ENCODE data around the gene HOXB5. TPM values are rescaled to one million over a fixed set of nuclear protein-coding genes. Genes with fewer than 3 reads are reported as not detected.

Gene HOXB5
- total and polyA plus RNA-seq, 12 donors: 0.06 to 0.18 (median 0.15) TPM; not detected in 9

DNA sequence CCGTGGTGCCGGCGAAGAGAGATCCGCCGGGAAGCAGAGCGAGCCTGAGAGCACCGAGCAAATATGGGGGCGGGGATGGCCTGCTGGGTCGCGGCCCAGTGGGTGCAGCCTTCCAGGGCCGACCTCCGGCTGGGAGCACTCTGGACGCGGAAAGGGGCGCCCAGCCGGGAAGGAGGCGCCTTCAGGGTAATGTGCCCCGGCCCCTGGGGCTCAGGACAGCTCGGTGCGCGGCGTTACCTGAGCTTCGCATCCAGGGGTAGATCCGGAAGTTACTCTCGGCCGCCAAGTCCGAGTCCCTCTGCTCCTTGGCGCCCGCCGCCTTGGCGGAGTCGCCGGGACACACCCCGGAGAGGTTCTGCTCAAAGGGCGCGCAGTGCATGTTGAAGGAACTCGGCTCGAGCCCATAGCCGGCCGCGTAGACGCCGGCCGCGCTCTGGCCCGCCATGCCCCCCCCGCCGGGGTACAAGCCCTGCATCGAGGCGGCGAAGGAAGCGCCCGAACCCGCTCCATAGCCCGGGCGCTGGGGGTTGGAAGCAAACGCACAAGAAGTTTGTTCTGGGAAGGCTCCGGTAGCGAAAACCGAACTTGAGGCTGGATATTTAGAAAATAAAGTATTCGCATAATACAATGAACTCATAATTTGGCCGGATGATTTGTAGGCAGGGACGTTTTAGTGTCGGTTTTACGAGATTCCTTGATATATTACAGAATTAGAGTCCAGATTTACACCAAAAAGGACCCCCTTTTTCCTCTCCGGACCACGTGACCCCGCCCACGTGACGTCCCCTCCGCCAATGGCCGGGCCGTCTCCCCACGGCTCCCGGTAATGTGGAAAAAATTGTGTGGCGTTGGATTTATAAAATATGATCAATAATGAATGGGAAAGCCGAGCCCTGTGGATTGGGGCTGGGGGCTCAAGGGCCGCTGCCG, 17.0 kb upstream of the HOXB5 start, which contains the start of gene HOXB7:
HOXB7 (minus strand) TSS at position 736 of the 930 bp plus-strand sequence; CDS start at position 637, 99 bp downstream.
- H3K9me3 ChIP-seq: no peaks in the 10 kb centered on the region
- H3K4me1 ChIP-seq: peaks cover 9 to 48% (median 37%) of the 10 kb centered on the region in 9 donors
- DNase-seq (peak; percentile 27 to 57), ATAC-seq (peak in 5 of 8 donors; percentile 19 to 56 (median 30))
- H3K27me3 ChIP-seq: peaks cover 91 to 100% (median 100%) of the 10 kb centered on the region in 7 donors
- H3K4me3 ChIP-seq: peak within 1 kb of the TSS; percentile 4 to 67 (median 40)
- intact Hi-C loops (cut with DNase I): loop anchor here in 9 of 10 donors (10.0 kb wide), 4 partner anchors 276 to 586 kb away; no protein-coding TSS in a partner anchor
- H3K36me3 ChIP-seq: peaks cover 0 to 2% (median 0%) of the 10 kb centered on the region in 9 donors
- peak within 1 kb of the TSS in 1 of 10 donors; percentile 73 for H3K27ac ChIP-seq
- 2% methylated on average over 79 of the region's 79 CpGs for WGBS, 2 donors
- TF ChIP-seq, protein P1, sequence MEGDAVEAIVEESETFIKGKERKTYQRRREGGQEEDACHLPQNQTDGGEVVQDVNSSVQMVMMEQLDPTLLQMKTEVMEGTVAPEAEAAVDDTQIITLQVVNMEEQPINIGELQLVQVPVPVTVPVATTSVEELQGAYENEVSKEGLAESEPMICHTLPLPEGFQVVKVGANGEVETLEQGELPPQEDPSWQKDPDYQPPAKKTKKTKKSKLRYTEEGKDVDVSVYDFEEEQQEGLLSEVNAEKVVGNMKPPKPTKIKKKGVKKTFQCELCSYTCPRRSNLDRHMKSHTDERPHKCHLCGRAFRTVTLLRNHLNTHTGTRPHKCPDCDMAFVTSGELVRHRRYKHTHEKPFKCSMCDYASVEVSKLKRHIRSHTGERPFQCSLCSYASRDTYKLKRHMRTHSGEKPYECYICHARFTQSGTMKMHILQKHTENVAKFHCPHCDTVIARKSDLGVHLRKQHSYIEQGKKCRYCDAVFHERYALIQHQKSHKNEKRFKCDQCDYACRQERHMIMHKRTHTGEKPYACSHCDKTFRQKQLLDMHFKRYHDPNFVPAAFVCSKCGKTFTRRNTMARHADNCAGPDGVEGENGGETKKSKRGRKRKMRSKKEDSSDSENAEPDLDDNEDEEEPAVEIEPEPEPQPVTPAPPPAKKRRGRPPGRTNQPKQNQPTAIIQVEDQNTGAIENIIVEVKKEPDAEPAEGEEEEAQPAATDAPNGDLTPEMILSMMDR (IDR thresholded peaks at IDR 0.05): no peak

DNA sequence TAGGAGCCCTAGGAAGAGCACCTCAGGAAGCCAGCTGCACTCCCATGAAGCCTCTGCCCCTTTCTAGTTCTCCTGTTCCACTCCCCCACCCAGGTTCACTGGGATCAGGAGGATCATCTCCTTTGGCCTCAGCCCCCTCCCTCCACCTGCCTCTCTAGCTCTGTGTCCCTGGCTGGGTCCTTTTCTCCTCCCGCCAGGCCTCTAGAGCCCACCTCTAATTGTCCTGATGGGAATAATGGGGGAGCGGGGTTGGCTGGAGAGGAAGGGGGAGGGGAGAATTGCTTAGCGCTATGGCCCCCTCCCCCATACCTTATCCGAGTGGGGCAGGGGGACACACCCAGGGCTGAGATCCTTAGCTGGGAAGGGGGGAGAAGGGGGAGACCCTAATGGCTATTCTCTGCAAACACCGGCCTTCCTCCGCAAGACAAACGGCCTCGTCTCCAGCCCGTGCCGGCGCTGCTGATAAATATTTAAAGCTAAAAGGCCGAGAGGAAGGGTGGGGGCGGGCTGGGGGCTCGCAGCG, 16.2 kb upstream of the HOXB5 start:
- 1 to 6% methylated on average over 12 to 15 of the region's 15 CpGs for WGBS, 2 donors
- Histone ChIP-seq H3K4me3 (peak overlapping the region in 9 of 10 donors; percentile 4 to 67 (median 47)), H3K4me1 (peaks cover 9 to 47% (median 37%) of the 10 kb centered on the region in 9 donors), H3K27me3 (peaks cover 96 to 100% (median 100%) of the 10 kb centered on the region in 7 donors), H3K9me3 (no peaks in the 10 kb centered on the region), H3K27ac (peak overlapping the region in 1 of 10 donors; percentile 73), H3K36me3 (no peaks in the 10 kb centered on the region)
- ATAC-seq: no peak
- intact Hi-C loops (cut with DNase I): loop anchor here in 9 of 10 donors (10.0 kb wide), 4 partner anchors 275 to 585 kb away; no protein-coding TSS in a partner anchor
- no peak for DNase-seq
- TF ChIP-seq, protein P1 (IDR thresholded peaks at IDR 0.05): no peak

DNA sequence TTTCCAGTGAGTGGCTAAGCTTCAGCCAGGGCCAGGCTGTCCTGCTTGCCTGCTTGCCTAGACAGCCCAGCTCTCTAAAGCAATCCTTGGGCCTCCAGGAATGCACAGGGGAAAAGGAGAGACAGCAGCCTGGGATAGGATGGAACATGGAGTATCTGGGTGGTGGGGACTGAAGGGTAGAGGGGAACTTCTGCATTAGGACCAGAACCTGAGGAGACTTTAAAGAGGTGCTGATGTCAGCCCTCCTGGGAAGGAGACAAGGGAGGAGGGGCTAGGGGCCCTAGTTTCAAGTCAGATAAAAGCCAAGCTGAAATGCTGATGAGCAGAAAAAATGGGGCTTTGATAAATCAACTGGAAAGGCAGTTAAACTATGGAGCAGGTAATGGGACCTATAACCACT, 15.5 kb upstream of the HOXB5 start:
- intact Hi-C loops (cut with DNase I): no loop called here
- no peak overlapping the region for H3K4me3 ChIP-seq
- H3K27me3 ChIP-seq: peaks cover 88 to 100% (median 100%) of the 10 kb centered on the region in 7 donors
- H3K27ac ChIP-seq: no peak overlapping the region
- DNase-seq (no peak), ATAC-seq (no peak)
- no peaks in the 10 kb centered on the region for H3K9me3 ChIP-seq
- no peaks in the 10 kb centered on the region for H3K36me3 ChIP-seq
- H3K4me1 ChIP-seq: peaks cover 8 to 39% (median 33%) of the 10 kb centered on the region in 9 donors
- TF ChIP-seq, protein P1 (IDR thresholded peaks at IDR 0.05): no peak

DNA sequence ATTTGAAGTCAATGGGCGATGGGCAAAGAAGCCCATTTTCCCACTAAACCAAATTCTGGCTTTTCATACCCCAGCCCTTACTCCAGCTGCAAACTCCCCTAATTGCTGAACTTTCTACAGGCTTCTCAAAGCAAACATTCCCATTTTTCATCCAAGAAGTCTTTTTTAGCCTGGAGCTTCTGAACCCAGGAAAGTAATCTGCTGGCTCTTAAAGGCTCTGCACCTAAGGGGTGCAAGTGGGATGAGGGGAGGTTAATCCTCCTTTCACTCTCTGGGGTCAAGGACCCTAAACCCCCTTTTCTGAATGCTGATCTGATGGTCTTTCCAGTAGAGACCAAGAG, 14.9 kb upstream of the HOXB5 start:
- no peak for DNase-seq
- no peak for ATAC-seq
- peaks cover 87 to 100% (median 100%) of the 10 kb centered on the region in 7 donors for H3K27me3 ChIP-seq

More for the DNA sequence above, 14.9 kb upstream of the HOXB5 start:
- intact Hi-C loops (cut with DNase I): no loop called here
- peaks cover 8 to 34% (median 30%) of the 10 kb centered on the region in 9 donors for H3K4me1 ChIP-seq
- no peak overlapping the region for H3K4me3 ChIP-seq
- 59 to 71% methylated on average over 1 of the region's 1 CpG for WGBS, 2 donors
- H3K36me3 ChIP-seq: no peaks in the 10 kb centered on the region
- H3K9me3 ChIP-seq: peaks cover 0 to under 1% (median 0%) of the 10 kb centered on the region in 11 donors
- H3K27ac ChIP-seq: no peak overlapping the region
- TF ChIP-seq, protein P1 (IDR thresholded peaks at IDR 0.05): no peak
